OCI-LY7 (cell line): ENCODE measurements around the gene TAAR5.

ENCODE experiments used
- CTCF ChIP-seq: fragments of 200-600 bp; sonication (generic); conservative IDR thresholded peaks from 2 replicates; pipeline ENCODE4 v1.5.1; 2014; ENCODE audit warnings: mild to moderate bottlenecking, antibody characterized with exemption, low read length, moderate library complexity, mixed read lengths
- EZH2phosphoT487 ChIP-seq: fragments of 200-600 bp; sonication (generic); IDR thresholded peaks from 2 replicates; pipeline ENCODE4 v1.6.1; 2018; ENCODE audit warnings: low read depth, borderline replicate concordance, mild to moderate bottlenecking, mixed run types, antibody characterized with exemption, low read length, moderate library complexity, mixed read lengths

GRCh38 chr6:132552372-132552771, 37.2 kb downstream of the TAAR5 start, which contains the start of gene TAAR8:
- TF ChIP-seq CTCF = no peak
- TF ChIP-seq EZH2phosphoT487 = no peak
